GM12892 (cell line): ENCODE data around the gene SLC30A2.

Experiments
- POLR2A ChIP-seq: IDR thresholded peaks from 2 replicates; pipeline ENCODE4 v1.6.1; 2011; ENCODE audit warnings: low read depth, low read length, control low read depth
- POLR2AphosphoS5 ChIP-seq: IDR thresholded peaks from 2 replicates; pipeline ENCODE4 v1.6.1; 2011; ENCODE audit warnings: low read depth, low read length, control low read depth
- TAF1 ChIP-seq: IDR thresholded peaks from 2 replicates; pipeline ENCODE4 v1.6.1; 2011; ENCODE audit warnings: low read depth, mild to moderate bottlenecking, control low read depth, low read length, borderline replicate concordance

GRCh38 chr1:26006710-26007109 lies 39.2 kb downstream of the SLC30A2 start:
- TF ChIP-seq POLR2A (no peak), POLR2AphosphoS5 (no peak), TAF1 (no peak)
